Measurements from ENCODE around the gene TGFBR3.

DNA sequence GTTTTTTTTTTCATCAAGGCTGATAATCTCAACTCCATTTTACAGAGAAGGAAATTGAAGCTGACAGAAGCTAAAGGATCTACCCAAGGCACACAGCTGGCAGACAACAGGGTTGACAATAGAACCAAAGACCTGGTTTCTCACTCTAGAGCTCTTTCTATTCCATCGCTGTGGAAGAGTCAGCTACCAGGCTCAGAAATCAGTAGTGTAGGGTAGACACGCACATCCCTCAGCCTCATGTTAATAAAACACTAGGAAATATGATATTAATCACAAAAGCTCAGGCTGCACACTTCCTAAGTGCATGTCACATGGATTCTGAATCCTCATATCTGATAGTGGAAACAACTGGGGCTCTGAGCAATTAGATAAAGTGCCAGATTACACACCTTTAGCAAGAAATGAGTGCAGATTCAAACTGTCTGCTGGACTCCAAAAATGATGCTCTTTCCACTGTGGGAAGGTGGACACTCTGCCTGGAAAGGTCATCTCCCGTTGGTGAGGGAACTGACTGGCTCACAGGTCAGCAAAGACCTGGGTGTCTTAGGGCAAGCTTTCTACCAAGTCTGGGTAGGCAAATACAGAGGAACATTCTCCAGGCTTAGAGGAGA, 139.1 kb downstream of the TGFBR3 start:
- TF ChIP-seq, protein P1, sequence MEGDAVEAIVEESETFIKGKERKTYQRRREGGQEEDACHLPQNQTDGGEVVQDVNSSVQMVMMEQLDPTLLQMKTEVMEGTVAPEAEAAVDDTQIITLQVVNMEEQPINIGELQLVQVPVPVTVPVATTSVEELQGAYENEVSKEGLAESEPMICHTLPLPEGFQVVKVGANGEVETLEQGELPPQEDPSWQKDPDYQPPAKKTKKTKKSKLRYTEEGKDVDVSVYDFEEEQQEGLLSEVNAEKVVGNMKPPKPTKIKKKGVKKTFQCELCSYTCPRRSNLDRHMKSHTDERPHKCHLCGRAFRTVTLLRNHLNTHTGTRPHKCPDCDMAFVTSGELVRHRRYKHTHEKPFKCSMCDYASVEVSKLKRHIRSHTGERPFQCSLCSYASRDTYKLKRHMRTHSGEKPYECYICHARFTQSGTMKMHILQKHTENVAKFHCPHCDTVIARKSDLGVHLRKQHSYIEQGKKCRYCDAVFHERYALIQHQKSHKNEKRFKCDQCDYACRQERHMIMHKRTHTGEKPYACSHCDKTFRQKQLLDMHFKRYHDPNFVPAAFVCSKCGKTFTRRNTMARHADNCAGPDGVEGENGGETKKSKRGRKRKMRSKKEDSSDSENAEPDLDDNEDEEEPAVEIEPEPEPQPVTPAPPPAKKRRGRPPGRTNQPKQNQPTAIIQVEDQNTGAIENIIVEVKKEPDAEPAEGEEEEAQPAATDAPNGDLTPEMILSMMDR (IDR thresholded peaks at IDR 0.05), result no peak
- TF ChIP-seq POLR2A (IDR thresholded peaks at IDR 0.05), result no peak
- TF ChIP-seq EP300 (IDR thresholded peaks at IDR 0.05), result no peak
- no peak for TF ChIP-seq POLR2AphosphoS5 (IDR thresholded peaks at IDR 0.05)
